GM23248 (cell line): ENCODE results near the gene MYH6. TPM values are rescaled to one million over a fixed set of nuclear protein-coding genes. Genes with fewer than 3 reads are reported as not detected.

Source experiments
- DNase-seq: peaks from one replicate; pipeline ENCODE4 v3.0.0-alpha.2; 2015
- H2AFZ ChIP-seq: fragments of 200-600 bp; sonication (generic); 2 replicates; pipeline ENCODE4 v1.6.1; 2016; ENCODE audit warnings: antibody characterized with exemption
- H3F3A ChIP-seq: fragments of 200-600 bp; sonication (generic); 2 replicates; pipeline ENCODE4 v1.6.1; 2016; ENCODE audit warnings: mild to moderate bottlenecking, antibody characterized with exemption, mixed run types; ENCODE audit not compliant: insufficient read depth
- H3K27ac ChIP-seq: fragments of 200-600 bp; sonication (generic); 2 replicates; pipeline ENCODE4 v1.5.1; 2016; ENCODE audit warnings: mild to moderate bottlenecking
- H3K27me3 ChIP-seq: fragments of 200-600 bp; sonication (generic); replicated peaks from 2 replicates; pipeline ENCODE4 v1.6.1; 2016; ENCODE audit warnings: mild to moderate bottlenecking; ENCODE audit not compliant: insufficient read depth
- H3K36me3 ChIP-seq: fragments of 200-600 bp; sonication (generic); 2 replicates; pipeline ENCODE4 v1.6.1; 2016; ENCODE audit warnings: low read depth, mild to moderate bottlenecking
- H3K4me1 ChIP-seq: fragments of 200-600 bp; sonication (generic); 2 replicates; pipeline ENCODE4 v1.6.1; 2016; ENCODE audit warnings: mild to moderate bottlenecking; ENCODE audit not compliant: insufficient read depth
- H3K4me2 ChIP-seq: fragments of 200-600 bp; sonication (generic); one replicate; pipeline ENCODE4 v1.6.1; 2016; ENCODE audit warnings: mild to moderate bottlenecking; ENCODE audit not compliant: unreplicated experiment
- H3K4me3 ChIP-seq: fragments of 200-600 bp; sonication (generic); 2 replicates; pipeline ENCODE4 v1.5.1; 2016; ENCODE audit warnings: mild to moderate bottlenecking
- H3K79me2 ChIP-seq: fragments of 200-600 bp; sonication (generic); 2 replicates; pipeline ENCODE4 v1.6.1; 2016; ENCODE audit warnings: mild to moderate bottlenecking; ENCODE audit not compliant: insufficient read depth
- H3K9ac ChIP-seq: fragments of 200-600 bp; sonication (generic); 2 replicates; pipeline ENCODE4 v1.6.1; 2016; ENCODE audit warnings: mild to moderate bottlenecking
- H3K9me2 ChIP-seq: fragments of 200-600 bp; sonication (generic); 2 replicates; pipeline ENCODE4 v1.6.1; 2016; ENCODE audit warnings: mixed run types, mild to moderate bottlenecking, moderate library complexity; ENCODE audit not compliant: insufficient read depth
- H3K9me3 ChIP-seq: fragments of 200-600 bp; sonication (generic); one replicate; pipeline ENCODE4 v1.6.1; 2017; ENCODE audit warnings: low read depth
- H4K20me1 ChIP-seq: fragments of 200-600 bp; sonication (generic); 2 replicates; pipeline ENCODE4 v1.6.0; 2016; ENCODE audit not compliant: insufficient read depth
- EZH2 ChIP-seq: fragments of 200-600 bp; sonication (generic); IDR thresholded peaks from 2 replicates; pipeline ENCODE4 v1.6.1; 2018; ENCODE audit warnings: antibody characterized with exemption, mild to moderate bottlenecking; ENCODE audit not compliant: insufficient read depth, poor library complexity, severe bottlenecking
- EZH2phosphoT487 ChIP-seq: fragments of 200-600 bp; sonication (generic); IDR thresholded peaks from 2 replicates; pipeline ENCODE4 v1.6.1; 2018; ENCODE audit warnings: antibody characterized with exemption, moderate library complexity, mild to moderate bottlenecking, low read depth; ENCODE audit not compliant: insufficient read depth
- WGBS, 2 experiments: methylation state at CpG; one replicate each; pipeline ENCODE4 v1.1.6; 2015 to 2017; ENCODE audit warnings: low lambda C conversion rate in 2 of 2, low coverage in 1 of 2; ENCODE audit errors: missing lambda C conversion rate in 2 of 2; 5-methylcytosine and 5-hydroxymethylcytosine counted together
- in situ Hi-C: fragments of 300-500 bp; cut with MboI; formaldehyde crosslinking; loops from 2 replicates; pipeline ENCODE4 v1.15.0; 2020
- polyA plus RNA-seq: library from polyadenylated mRNA; unstranded; fragments of >200 nt; fragmentation: Nextera tagmentation; extraction: Ambion mirVana; gene quantifications from 2 replicates; pipeline ENCODE4 v1.2.1, GENCODE V29; 2016
- total RNA-seq: library from RNA; depleted of rRNA; stranded (reverse); fragments of >200 nt; shearing (Covaris generic); gene quantifications from 2 replicates; pipeline ENCODE4 v1.2.3, GENCODE V29; 2014

Gene MYH6
- total and polyA plus RNA-seq, 2 experiments from 2014 or later: not detected

DNA sequence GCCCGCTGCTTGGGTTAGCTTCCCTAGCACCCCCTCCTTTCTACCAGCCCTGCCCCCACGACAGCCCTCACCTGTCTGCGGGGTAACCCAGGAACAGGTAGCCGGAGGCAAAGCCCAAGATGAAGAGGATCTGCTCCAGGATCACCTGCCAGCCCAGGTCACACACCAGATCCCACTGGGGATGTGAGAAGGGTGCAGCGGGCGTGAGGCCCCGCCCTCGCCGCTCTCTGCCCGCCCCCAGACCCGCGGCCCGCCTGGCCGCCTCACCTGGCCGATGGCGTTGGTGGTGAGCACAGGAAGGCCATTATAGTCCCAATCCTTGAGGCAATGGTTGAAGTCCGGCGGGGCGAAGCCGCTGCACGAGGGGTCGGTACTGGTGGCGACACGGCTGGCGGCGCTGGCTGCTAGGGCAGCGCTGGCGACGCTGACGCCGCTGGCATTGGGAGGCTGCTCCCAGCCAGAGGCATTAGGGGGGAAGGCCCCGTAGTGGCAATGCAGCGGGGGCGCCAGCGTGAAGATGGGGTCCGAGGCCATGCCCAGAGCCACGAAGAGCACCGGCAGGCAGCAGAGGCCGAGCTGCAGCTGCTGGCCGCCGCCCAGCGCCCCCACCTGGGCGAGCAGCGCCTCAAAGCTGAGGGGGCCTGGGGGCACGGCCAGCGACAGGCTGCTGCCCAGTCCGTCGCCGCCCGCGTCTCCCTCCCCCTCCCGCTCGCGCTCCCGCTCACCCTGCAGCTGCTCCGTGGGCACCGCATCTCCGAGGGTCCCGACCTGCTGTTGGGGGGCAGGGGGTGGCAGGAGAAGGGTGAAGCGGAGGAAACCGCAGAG is 56.2 kb downstream of the MYH6 start:
- WGBS, 2 experiments: 7 to 10% methylated on average over 50 to 58 of the region's 61 CpGs
- Histone ChIP-seq H3K4me1 (no peaks in the 10 kb centered on the region), H3K27ac (no peak overlapping the region), H3K9me3 (no peaks in the 10 kb centered on the region), H3K4me3 (peak overlapping the region; percentile 77), H3K79me2 (no peaks in the 10 kb centered on the region), H3K36me3 (no peaks in the 10 kb centered on the region), H3K27me3 (no peaks in the 10 kb centered on the region), H3K9me2 (no peaks in the 10 kb centered on the region), H3K9ac (peak overlapping the region; percentile 65), H3F3A (no peaks in the 10 kb centered on the region), H4K20me1 (no peaks in the 10 kb centered on the region), H3K4me2 (peak overlapping the region; percentile 81), H2AFZ (peak overlapping the region; percentile 57)
- TF ChIP-seq EZH2 (no peak), EZH2phosphoT487 (no peak)
- in situ Hi-C loops: no loop called here
- DNase-seq: peak; percentile 34

DNA sequence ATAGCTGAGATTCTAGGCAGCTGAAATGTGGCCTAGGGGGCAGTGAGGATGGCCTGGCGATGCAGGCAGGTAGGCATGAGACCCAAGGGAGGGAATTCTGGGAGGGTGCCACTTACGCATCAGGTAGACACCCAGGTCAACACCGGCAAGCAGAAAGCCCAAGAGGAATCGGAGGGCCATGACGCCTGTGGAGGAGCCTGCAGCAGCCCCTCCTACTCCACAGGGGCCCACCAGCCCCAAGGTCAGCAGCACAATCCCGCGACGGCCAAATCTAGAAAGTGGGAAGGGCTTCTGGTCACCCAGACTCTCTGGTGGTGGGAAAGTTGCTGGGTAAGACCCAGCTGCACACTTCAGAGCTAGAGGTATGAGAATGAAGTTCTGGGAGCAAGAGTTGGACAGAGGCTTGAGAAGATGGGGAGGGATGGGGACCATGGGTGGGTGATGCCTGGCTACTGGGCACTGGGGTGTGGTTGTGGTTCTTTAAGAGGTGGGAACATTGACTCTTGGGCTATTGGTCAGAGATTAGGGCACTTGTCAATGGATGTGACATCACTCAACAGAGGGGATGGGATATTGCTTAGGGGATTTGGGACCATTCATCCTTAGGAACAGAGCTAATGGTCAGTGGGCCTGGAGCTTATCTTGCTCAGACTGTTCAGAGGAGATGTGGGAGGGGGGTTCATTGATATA is 58.8 kb downstream of the MYH6 start:
- no peaks in the 10 kb centered on the region for H4K20me1 ChIP-seq
- no peak overlapping the region for H3K27ac ChIP-seq
- no peak overlapping the region for H3K4me3 ChIP-seq
- no peak overlapping the region for H3K4me2 ChIP-seq
- no peaks in the 10 kb centered on the region for H3K79me2 ChIP-seq
- in situ Hi-C loops: no loop called here
- no peaks in the 10 kb centered on the region for H3K27me3 ChIP-seq
- 87 to 94% methylated on average over 8 of the region's 8 CpGs for WGBS, 2 experiments
- H3K9me2 ChIP-seq: no peaks in the 10 kb centered on the region
- H3K9me3 ChIP-seq: no peaks in the 10 kb centered on the region
- no peaks in the 10 kb centered on the region for H3K36me3 ChIP-seq
- DNase-seq: no peak
- no peak overlapping the region for H2AFZ ChIP-seq
- TF ChIP-seq EZH2phosphoT487 (no peak), EZH2 (no peak)
- H3F3A ChIP-seq: no peaks in the 10 kb centered on the region
- H3K9ac ChIP-seq: no peak overlapping the region
- H3K4me1 ChIP-seq: no peaks in the 10 kb centered on the region

DNA sequence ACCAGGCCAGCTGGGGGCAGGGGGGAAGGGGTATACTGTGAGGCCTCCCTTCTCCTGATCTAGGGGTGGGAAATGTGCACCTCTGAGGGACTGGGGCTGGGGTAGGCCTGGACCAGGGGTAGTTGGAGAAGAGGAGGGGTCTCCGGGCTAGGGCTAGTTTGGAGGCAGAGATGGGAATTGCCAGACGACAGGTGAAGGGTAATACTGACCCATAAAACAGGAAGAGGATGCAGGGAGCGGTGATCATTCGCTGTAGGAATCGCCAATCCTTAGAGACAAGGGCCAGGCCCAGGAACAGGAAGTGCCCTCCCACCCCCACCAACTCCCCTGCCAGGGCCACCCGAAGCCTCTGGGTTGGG is 59.8 kb downstream of the MYH6 start:
- Histone ChIP-seq H3K4me3 (no peak overlapping the region), H3K9me3 (no peaks in the 10 kb centered on the region), H3F3A (no peaks in the 10 kb centered on the region), H3K4me1 (no peaks in the 10 kb centered on the region), H3K9ac (no peak overlapping the region), H3K9me2 (no peaks in the 10 kb centered on the region), H3K36me3 (no peaks in the 10 kb centered on the region), H3K27ac (no peak overlapping the region), H3K27me3 (no peaks in the 10 kb centered on the region), H3K79me2 (no peaks in the 10 kb centered on the region), H3K4me2 (no peak overlapping the region), H4K20me1 (no peaks in the 10 kb centered on the region), H2AFZ (no peak overlapping the region)
- TF ChIP-seq EZH2phosphoT487 (no peak), EZH2 (no peak)
- no peak for DNase-seq
- in situ Hi-C loops: no loop called here
- WGBS, 2 experiments: 80 to 90% methylated on average over 3 to 6 of the region's 6 CpGs

DNA sequence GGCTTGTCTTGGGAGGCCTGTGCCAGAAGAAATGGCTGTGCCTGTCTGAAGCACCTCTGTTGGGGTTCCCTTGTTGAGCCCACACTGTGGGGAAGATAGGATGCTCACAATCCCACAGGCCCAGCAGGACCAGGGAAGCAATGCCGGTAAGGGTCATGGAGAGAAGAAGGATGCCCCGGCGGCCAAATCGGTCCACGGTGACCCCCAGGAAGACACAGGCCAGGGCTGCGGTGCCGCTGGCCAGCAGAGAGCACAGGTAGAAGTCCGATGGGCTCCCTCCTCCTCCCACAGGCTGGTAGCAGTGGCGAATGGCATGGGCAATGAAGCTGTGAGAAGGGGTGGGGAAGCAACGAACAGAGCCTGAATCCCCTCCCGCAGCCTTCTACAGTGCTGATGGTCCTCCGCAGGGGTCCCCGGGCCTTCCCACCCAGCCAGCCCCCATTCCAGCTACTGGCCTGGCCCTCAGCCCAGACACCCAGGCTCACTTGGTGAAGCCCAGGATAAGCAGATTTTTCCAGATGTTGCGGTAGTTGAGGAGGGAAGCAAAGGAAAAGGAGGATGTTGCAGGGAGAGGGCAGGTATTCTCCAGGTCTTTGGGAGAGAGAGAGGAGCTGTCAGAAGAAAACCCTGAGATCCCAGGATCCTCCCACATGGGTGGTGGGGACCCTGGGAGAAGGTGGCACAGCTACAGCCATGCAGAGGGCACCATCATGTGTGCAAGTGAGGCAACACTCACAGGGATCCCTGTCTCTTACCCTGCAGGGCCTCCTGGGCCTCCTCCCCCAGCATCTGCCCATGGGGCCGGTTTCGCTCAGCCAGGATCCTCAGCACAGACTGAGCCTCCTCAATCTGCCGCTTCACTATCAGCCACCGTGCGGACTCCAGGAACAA is 60.4 kb downstream of the MYH6 start:
- DNase-seq: no peak
- H3K4me1 ChIP-seq: no peaks in the 10 kb centered on the region
- no peaks in the 10 kb centered on the region for H3K9me3 ChIP-seq
- H3K27ac ChIP-seq: no peak overlapping the region
- H3K9me2 ChIP-seq: no peaks in the 10 kb centered on the region
- no peaks in the 10 kb centered on the region for H3K79me2 ChIP-seq
- no peak for TF ChIP-seq EZH2
- TF ChIP-seq EZH2phosphoT487: no peak
- H4K20me1 ChIP-seq: no peaks in the 10 kb centered on the region
- in situ Hi-C loops: no loop called here
- H3K9ac ChIP-seq: no peak overlapping the region
- no peaks in the 10 kb centered on the region for H3F3A ChIP-seq
- no peak overlapping the region for H2AFZ ChIP-seq
- no peaks in the 10 kb centered on the region for H3K36me3 ChIP-seq
- 93 to 96% methylated on average over 19 of the region's 19 CpGs for WGBS, 2 experiments
- H3K4me2 ChIP-seq: no peak overlapping the region
- H3K4me3 ChIP-seq: no peak overlapping the region
- H3K27me3 ChIP-seq: no peaks in the 10 kb centered on the region
